ENCODE results near the gene ZNF407.

GRCh38 chr18:74549591-74550104 is 48.0 kb upstream of the ZNF407 start:
- no peak for TF ChIP-seq CTCF (IDR thresholded peaks at IDR 0.05)
- TF ChIP-seq POLR2AphosphoS5 (IDR thresholded peaks at IDR 0.05): no peak
- no peak for TF ChIP-seq POLR2A (IDR thresholded peaks at IDR 0.05)

Measured in stomach (tissue), 4 donors.